Measurements from ENCODE around the gene RYR1. TPM values are rescaled to one million over a fixed set of nuclear protein-coding genes. Genes with fewer than 3 reads are reported as not detected.

Gene RYR1
- total RNA-seq, 4 donors from 2014 or later = 0.82 to 1.6 (median 1.5) TPM

DNA sequence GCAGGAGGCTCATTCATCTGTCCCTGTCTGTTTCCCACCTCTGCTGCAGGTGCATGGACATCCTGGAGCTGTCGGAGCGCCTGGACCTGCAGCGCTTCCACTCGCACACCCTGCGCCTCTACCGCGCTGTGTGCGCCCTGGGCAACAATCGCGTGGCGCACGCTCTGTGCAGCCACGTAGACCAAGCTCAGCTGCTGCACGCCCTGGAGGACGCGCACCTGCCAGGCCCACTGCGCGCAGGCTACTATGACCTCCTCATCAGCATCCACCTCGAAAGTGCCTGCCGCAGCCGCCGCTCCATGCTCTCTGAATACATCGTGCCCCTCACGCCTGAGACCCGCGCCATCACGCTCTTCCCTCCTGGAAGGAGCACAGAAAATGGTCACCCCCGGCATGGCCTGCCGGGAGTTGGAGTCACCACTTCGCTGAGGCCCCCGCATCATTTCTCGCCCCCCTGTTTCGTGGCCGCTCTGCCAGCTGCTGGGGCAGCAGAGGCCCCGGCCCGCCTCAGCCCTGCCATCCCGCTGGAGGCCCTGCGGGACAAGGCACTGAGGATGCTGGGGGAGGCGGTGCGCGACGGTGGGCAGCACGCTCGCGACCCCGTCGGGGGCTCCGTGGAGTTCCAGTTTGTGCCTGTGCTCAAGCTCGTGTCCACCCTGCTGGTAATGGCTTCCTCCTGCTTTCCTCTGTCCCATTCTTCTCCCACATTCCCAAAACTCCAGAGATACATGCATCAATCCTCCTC lies 52.2 kb downstream of the RYR1 start:
- H3K27ac ChIP-seq = no peak overlapping the region
- WGBS, 2 donors (ENCODE audit: low coverage in 1 of 2) = 71 to 85% methylated on average over 4 to 10 of the region's 49 CpGs
- peaks cover 36% of the 10 kb centered on the region for H3K27me3 ChIP-seq
- TF ChIP-seq EP300 (IDR thresholded peaks at IDR 0.05) (no peak), POLR2A (IDR thresholded peaks at IDR 0.05) (no peak), POLR2AphosphoS5 (IDR thresholded peaks at IDR 0.05) (no peak)
- TF ChIP-seq, protein P1, sequence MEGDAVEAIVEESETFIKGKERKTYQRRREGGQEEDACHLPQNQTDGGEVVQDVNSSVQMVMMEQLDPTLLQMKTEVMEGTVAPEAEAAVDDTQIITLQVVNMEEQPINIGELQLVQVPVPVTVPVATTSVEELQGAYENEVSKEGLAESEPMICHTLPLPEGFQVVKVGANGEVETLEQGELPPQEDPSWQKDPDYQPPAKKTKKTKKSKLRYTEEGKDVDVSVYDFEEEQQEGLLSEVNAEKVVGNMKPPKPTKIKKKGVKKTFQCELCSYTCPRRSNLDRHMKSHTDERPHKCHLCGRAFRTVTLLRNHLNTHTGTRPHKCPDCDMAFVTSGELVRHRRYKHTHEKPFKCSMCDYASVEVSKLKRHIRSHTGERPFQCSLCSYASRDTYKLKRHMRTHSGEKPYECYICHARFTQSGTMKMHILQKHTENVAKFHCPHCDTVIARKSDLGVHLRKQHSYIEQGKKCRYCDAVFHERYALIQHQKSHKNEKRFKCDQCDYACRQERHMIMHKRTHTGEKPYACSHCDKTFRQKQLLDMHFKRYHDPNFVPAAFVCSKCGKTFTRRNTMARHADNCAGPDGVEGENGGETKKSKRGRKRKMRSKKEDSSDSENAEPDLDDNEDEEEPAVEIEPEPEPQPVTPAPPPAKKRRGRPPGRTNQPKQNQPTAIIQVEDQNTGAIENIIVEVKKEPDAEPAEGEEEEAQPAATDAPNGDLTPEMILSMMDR (IDR thresholded peaks at IDR 0.05) = no peak
- no peak overlapping the region for H3K4me3 ChIP-seq
- H3K9me3 ChIP-seq = peaks cover 0 to 8% (median 0%) of the 10 kb centered on the region in 3 donors
- no peaks in the 10 kb centered on the region for H3K4me1 ChIP-seq
- ATAC-seq = no peak
- no peaks in the 10 kb centered on the region for H3K36me3 ChIP-seq

DNA sequence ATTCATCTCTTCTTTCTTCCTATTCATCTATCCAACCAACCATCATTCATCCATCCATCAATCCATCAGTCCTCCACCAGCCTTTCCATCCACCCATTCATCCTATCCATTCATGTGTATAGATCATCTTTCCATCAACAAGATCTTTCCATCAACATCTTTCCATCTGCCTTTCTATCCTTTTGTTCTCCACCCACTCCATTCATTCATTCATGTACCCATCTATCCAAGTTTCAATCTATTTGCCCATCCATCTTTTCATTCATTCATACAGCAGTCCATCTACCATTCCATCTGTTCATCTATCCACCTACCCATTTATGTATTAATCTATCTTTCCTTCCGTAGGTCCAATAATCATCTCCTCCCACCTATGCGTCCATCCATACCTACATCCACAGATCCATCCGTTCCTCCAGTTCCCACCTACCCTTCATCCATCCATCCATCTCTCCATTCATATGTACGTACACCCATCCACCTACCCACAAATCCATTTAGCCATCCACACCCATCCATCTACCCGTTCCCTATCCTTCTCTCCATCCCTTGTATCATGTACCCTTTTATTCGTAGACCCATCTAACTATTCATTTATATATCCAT lies 53.3 kb downstream of the RYR1 start:
- TF ChIP-seq POLR2A (IDR thresholded peaks at IDR 0.05) (no peak), POLR2AphosphoS5 (IDR thresholded peaks at IDR 0.05) (no peak), EP300 (IDR thresholded peaks at IDR 0.05) (no peak)
- TF ChIP-seq, protein P1 (IDR thresholded peaks at IDR 0.05) = no peak
- H3K9me3 ChIP-seq = peaks cover 0 to 18% (median 0%) of the 10 kb centered on the region in 3 donors
- no peak overlapping the region for H3K27ac ChIP-seq
- H3K36me3 ChIP-seq = no peaks in the 10 kb centered on the region
- no peak for ATAC-seq
- H3K4me1 ChIP-seq = no peaks in the 10 kb centered on the region
- WGBS, 2 donors (ENCODE audit: low coverage in 1 of 2) = 92 to 100% methylated on average over 2 to 6 of the region's 6 CpGs
- peaks cover 28% of the 10 kb centered on the region for H3K27me3 ChIP-seq
- no peak overlapping the region for H3K4me3 ChIP-seq

DNA sequence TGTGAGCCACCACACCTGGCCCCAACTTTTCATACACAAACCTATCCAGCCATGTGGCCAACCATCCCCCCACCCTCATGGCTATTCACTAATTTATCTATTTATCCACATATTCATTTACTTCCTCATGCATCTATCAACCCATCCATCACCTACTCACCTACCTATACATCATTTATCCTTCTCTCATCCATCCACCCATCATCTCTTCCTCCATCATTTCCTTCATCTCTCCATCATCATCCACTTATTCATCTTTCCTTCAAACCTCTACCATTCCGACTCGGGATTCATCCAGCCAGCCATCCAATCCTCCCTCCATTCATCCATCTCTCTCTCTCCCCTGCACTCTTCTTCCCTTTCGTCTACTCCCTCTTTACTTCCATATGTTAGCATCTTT lies 54.6 kb downstream of the RYR1 start:
- Histone ChIP-seq H3K4me3 (no peak overlapping the region), H3K27me3 (peaks cover 17% of the 10 kb centered on the region), H3K4me1 (no peaks in the 10 kb centered on the region), H3K9me3 (peaks cover 0 to 18% (median 0%) of the 10 kb centered on the region in 3 donors), H3K36me3 (no peaks in the 10 kb centered on the region), H3K27ac (no peak overlapping the region)
- no peak for ATAC-seq
- TF ChIP-seq POLR2A (IDR thresholded peaks at IDR 0.05) (no peak), POLR2AphosphoS5 (IDR thresholded peaks at IDR 0.05) (no peak), EP300 (IDR thresholded peaks at IDR 0.05) (no peak)
- TF ChIP-seq, protein P1 (IDR thresholded peaks at IDR 0.05) = no peak
- 80 to 85% methylated on average over 1 to 3 of the region's 3 CpGs for WGBS, 2 donors (ENCODE audit: low coverage in 1 of 2)

DNA sequence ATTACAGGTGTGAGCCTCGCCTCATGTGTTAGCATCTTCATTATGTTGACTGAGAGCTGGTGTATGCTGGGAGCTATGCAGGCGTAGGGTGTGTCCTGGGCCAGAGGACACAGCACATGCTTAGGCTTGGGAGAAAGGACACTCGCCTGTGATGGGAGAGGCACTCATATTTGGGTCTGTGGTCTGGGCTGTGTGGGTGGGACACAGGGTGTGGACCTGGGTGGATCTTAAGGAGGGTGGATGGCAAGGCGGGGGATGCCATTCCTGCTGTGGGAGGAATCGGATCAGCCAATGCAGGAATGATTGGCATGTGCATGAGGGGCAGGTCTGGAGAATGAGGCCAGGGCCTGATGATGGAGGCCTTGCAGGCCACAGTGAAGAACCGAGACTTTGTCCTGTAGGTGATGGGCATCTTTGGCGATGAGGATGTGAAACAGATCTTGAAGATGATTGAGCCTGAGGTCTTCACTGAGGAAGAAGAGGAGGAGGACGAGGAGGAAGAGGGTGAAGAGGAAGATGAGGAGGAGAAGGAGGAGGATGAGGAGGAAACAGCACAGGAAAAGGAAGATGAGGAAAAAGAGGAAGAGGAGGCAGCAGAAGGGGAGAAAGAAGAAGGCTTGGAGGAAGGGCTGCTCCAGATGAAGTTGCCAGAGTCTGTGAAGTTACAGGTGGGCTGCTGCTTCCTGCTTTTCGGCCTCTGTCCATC lies 55.4 kb downstream of the RYR1 start:
- 76 to 80% methylated on average over 2 to 5 of the region's 9 CpGs for WGBS, 2 donors (ENCODE audit: low coverage in 1 of 2)
- H3K4me3 ChIP-seq = no peak overlapping the region
- H3K36me3 ChIP-seq = no peaks in the 10 kb centered on the region
- H3K27ac ChIP-seq = no peak overlapping the region
- no peaks in the 10 kb centered on the region for H3K4me1 ChIP-seq
- H3K9me3 ChIP-seq = peaks cover 0 to 18% (median 0%) of the 10 kb centered on the region in 3 donors
- H3K27me3 ChIP-seq = peaks cover 12% of the 10 kb centered on the region
- ATAC-seq = no peak
- TF ChIP-seq POLR2A (IDR thresholded peaks at IDR 0.05) (no peak), POLR2AphosphoS5 (IDR thresholded peaks at IDR 0.05) (no peak), EP300 (IDR thresholded peaks at IDR 0.05) (no peak)
- TF ChIP-seq, protein P1 (IDR thresholded peaks at IDR 0.05) = no peak

Data from gastroesophageal sphincter (tissue), 4 donors.